HCT116 (cell line): ENCODE results near the gene COPA. TPM values are rescaled to one million over a fixed set of nuclear protein-coding genes. Genes with fewer than 3 reads are reported as not detected.

ENCODE experiments used
- total RNA-seq: library from RNA; stranded (reverse); gene quantifications from one replicate; pipeline ENCODE4 v1.2.1, GENCODE V29; 2021; ENCODE audit not compliant: unreplicated experiment

COPA gene
- total RNA-seq, 1 experiment from 2014 or later, result 132 TPM

Other genes with a start within 250 kb of the COPA start
- gene IGSF8, start 244.6 kb downstream of the COPA start, total RNA-seq, result 35.6 TPM
- not detected for gene ATP1A2, start 227.5 kb downstream of the COPA start, total RNA-seq
- gene ATP1A4, start 191.6 kb downstream of the COPA start, total RNA-seq, result not detected
- gene CASQ1, start 152.7 kb downstream of the COPA start, total RNA-seq, result not detected
- 44.0 TPM for gene PEA15, start 137.9 kb downstream of the COPA start, total RNA-seq
- gene DCAF8, start 80.7 kb downstream of the COPA start, total RNA-seq, result 98.1 TPM
- 35.9 TPM for gene PEX19, start 58.1 kb downstream of the COPA start, total RNA-seq
- gene NCSTN, start 133 bp upstream of the COPA start, total RNA-seq, result 68.4 TPM
- gene NHLH1, start 23.8 kb upstream of the COPA start, total RNA-seq, result 0.12 TPM
- gene VANGL2, start 57.3 kb upstream of the COPA start, total RNA-seq, result 1.1 TPM
- not detected for gene SLAMF6, start 180.0 kb upstream of the COPA start, total RNA-seq
- gene CD84, start 236.2 kb upstream of the COPA start, total RNA-seq, result 0.02 TPM